ENCODE measurements around the gene XRRA1.

DNA sequence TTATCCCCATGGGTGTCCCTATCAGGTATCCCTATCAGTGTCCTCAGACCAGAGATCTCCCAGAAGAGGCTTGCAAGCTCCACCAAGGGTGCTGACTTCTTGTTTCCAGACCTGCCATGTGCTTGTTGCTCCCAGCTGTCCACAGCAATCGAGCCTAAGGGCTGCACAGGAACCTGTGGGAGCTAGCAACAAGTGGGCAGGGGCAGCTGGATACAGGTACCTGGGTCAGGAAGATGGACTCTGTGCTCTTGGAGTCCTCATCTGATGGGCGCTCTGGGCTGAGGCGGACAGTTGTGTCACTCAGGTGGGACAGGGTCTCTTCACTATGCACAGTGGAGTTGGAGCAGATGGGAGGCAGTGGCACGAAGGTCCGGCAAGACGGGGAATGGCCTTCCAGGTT lies 101.0 kb downstream of the XRRA1 start:
- TF ChIP-seq POLR2A (IDR thresholded peaks at IDR 0.05), result no peak
- TF ChIP-seq, protein P1, sequence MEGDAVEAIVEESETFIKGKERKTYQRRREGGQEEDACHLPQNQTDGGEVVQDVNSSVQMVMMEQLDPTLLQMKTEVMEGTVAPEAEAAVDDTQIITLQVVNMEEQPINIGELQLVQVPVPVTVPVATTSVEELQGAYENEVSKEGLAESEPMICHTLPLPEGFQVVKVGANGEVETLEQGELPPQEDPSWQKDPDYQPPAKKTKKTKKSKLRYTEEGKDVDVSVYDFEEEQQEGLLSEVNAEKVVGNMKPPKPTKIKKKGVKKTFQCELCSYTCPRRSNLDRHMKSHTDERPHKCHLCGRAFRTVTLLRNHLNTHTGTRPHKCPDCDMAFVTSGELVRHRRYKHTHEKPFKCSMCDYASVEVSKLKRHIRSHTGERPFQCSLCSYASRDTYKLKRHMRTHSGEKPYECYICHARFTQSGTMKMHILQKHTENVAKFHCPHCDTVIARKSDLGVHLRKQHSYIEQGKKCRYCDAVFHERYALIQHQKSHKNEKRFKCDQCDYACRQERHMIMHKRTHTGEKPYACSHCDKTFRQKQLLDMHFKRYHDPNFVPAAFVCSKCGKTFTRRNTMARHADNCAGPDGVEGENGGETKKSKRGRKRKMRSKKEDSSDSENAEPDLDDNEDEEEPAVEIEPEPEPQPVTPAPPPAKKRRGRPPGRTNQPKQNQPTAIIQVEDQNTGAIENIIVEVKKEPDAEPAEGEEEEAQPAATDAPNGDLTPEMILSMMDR (IDR thresholded peaks at IDR 0.05), result no peak

Data from heart left ventricle (tissue), 13 donors.